IPS-18a (cell line): Measurements from ENCODE around the gene CTIF.

Source experiments
- H3K27ac ChIP-seq: one replicate; pipeline ENCODE4 v1.5.1; 2013; ENCODE audit warnings: low read length
- H3K27me3 ChIP-seq: one replicate; pipeline ENCODE4 v1.6.1; 2013; ENCODE audit warnings: mild to moderate bottlenecking, low read length; ENCODE audit not compliant: control insufficient read depth, insufficient read depth
- H3K36me3 ChIP-seq: one replicate; pipeline ENCODE4 v1.6.1; 2013; ENCODE audit warnings: low read depth, low read length; ENCODE audit not compliant: control insufficient read depth
- H3K4me1 ChIP-seq: one replicate; pipeline ENCODE4 v1.6.1; 2013; ENCODE audit warnings: low read depth, low read length; ENCODE audit not compliant: control insufficient read depth
- H3K4me3 ChIP-seq: one replicate; pipeline ENCODE4 v1.5.1; 2013; ENCODE audit warnings: low read length
- H3K9ac ChIP-seq: one replicate; pipeline ENCODE4 v1.6.1; 2013; ENCODE audit warnings: mild to moderate bottlenecking, low read length, moderate library complexity
- H3K9me3 ChIP-seq: one replicate; pipeline ENCODE4 v1.6.1; 2013; ENCODE audit warnings: low read depth, low read length; ENCODE audit not compliant: control insufficient read depth

The CTIF gene

DNA sequence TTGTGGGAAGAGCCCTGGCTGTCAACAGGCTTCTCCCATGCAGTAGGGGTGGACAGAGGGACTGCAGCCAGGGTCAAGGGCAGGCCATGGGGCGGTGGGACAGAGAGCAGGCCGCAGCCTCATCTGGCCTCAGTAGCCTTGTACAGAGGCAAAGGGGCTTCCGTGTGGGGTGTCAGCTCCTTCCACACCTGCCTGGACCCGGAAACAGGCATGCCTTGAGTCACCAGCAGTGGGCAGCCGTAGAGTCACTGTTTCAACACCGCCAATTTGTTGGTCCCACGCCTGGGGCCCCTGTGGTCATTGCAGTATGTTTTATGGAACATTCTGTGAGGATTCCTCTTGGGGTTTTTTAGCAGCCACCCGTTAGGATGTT lies 238.9 kb downstream of the CTIF start:
- Histone ChIP-seq H3K9me3 (no peaks in the 10 kb centered on the region), H3K4me1 (no peaks in the 10 kb centered on the region), H3K27ac (no peak overlapping the region), H3K4me3 (no peak overlapping the region), H3K9ac (no peak overlapping the region), H3K36me3 (no peaks in the 10 kb centered on the region), H3K27me3 (no peaks in the 10 kb centered on the region)

- Histone ChIP-seq H3K9ac (no peak overlapping the region), H3K27me3 (no peaks in the 10 kb centered on the region), H3K27ac (no peak overlapping the region), H3K4me3 (no peak overlapping the region), H3K9me3 (no peaks in the 10 kb centered on the region), H3K36me3 (no peaks in the 10 kb centered on the region), H3K4me1 (no peaks in the 10 kb centered on the region)
Measured at GRCh38 chr18:48778344-48779011, 239.6 kb downstream of the CTIF start.

GRCh38 chr18:48779462-48779861 lies 240.6 kb downstream of the CTIF start:
- Histone ChIP-seq H3K27ac (no peak overlapping the region), H3K4me1 (no peaks in the 10 kb centered on the region)

DNA sequence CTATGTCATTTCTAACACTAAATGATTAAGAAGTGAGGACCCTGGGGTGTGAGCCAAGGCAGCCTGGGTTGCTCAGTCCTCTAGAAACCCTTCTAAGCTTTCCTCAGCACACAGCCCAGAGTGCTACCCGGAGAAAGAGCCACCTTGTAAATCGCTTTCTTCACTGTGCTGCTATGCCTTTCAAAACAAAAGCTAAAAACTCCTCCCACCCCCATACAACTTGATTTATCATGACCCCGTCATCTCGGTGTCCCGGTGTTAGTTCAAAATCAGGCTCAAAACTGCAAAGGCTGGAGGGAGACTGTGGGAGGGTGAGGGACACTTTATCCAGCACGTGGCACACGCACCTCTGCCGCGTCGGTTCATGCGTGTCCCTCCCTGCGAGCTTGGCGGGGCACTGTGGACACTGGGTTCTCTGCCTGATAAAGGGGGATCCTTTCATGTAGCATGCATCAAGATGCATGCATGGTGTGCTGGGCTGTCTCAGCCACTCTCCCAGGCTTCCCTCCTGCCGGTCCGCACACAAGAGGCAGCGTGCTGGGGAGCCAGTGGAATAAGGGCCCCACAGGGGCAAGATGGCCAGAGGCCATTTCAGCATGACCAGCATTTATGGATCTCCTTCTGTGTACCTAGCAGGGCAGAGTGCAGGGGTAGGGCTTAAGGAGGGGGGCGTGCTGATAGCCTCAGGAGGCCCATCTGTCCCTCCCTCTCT lies 241.5 kb downstream of the CTIF start:
- Histone ChIP-seq H3K27ac (no peak overlapping the region), H3K9ac (no peak overlapping the region), H3K36me3 (no peaks in the 10 kb centered on the region), H3K4me3 (no peak overlapping the region), H3K4me1 (no peaks in the 10 kb centered on the region), H3K27me3 (no peaks in the 10 kb centered on the region), H3K9me3 (no peaks in the 10 kb centered on the region)

More at GRCh38 chr18:48779462-48779861, 240.6 kb downstream of the CTIF start:
- Histone ChIP-seq H3K4me3 (no peak overlapping the region), H3K9ac (no peak overlapping the region), H3K27me3 (no peaks in the 10 kb centered on the region), H3K9me3 (no peaks in the 10 kb centered on the region), H3K36me3 (no peaks in the 10 kb centered on the region)

- Histone ChIP-seq H3K4me3 (no peak overlapping the region), H3K9ac (no peak overlapping the region), H3K36me3 (no peaks in the 10 kb centered on the region), H3K9me3 (no peaks in the 10 kb centered on the region), H3K4me1 (no peaks in the 10 kb centered on the region), H3K27me3 (no peaks in the 10 kb centered on the region), H3K27ac (no peak overlapping the region)
Measured at GRCh38 chr18:48780913-48781162, 242.0 kb downstream of the CTIF start.

- no peaks in the 10 kb centered on the region for H3K27me3 ChIP-seq
- no peak overlapping the region for H3K9ac ChIP-seq
- no peaks in the 10 kb centered on the region for H3K9me3 ChIP-seq
- H3K4me3 ChIP-seq: no peak overlapping the region
- no peaks in the 10 kb centered on the region for H3K4me1 ChIP-seq
- no peaks in the 10 kb centered on the region for H3K36me3 ChIP-seq
- H3K27ac ChIP-seq: no peak overlapping the region
Measured at GRCh38 chr18:48781163-48781987, 242.5 kb downstream of the CTIF start.

- no peak overlapping the region for H3K27ac ChIP-seq
- no peaks in the 10 kb centered on the region for H3K27me3 ChIP-seq
- H3K4me3 ChIP-seq: no peak overlapping the region
- no peaks in the 10 kb centered on the region for H3K4me1 ChIP-seq
- no peaks in the 10 kb centered on the region for H3K9me3 ChIP-seq
- H3K36me3 ChIP-seq: no peaks in the 10 kb centered on the region
- no peak overlapping the region for H3K9ac ChIP-seq
Measured at GRCh38 chr18:48781988-48782363, 243.1 kb downstream of the CTIF start.

GRCh38 chr18:48782381-48782861 lies 243.6 kb downstream of the CTIF start:
- Histone ChIP-seq H3K27me3 (no peaks in the 10 kb centered on the region), H3K4me1 (no peaks in the 10 kb centered on the region), H3K36me3 (no peaks in the 10 kb centered on the region), H3K27ac (no peak overlapping the region), H3K9ac (no peak overlapping the region), H3K4me3 (no peak overlapping the region), H3K9me3 (no peaks in the 10 kb centered on the region)

GRCh38 chr18:48783616-48784520 lies 245.0 kb downstream of the CTIF start:
- H3K36me3 ChIP-seq: no peaks in the 10 kb centered on the region
- H3K9me3 ChIP-seq: no peaks in the 10 kb centered on the region
- no peaks in the 10 kb centered on the region for H3K4me1 ChIP-seq
- H3K27me3 ChIP-seq: no peaks in the 10 kb centered on the region
- H3K4me3 ChIP-seq: no peak overlapping the region
- no peak overlapping the region for H3K9ac ChIP-seq
- H3K27ac ChIP-seq: no peak overlapping the region

- Histone ChIP-seq H3K4me3 (no peak overlapping the region), H3K4me1 (no peaks in the 10 kb centered on the region), H3K27ac (no peak overlapping the region), H3K27me3 (no peaks in the 10 kb centered on the region), H3K9me3 (no peaks in the 10 kb centered on the region), H3K9ac (no peak overlapping the region), H3K36me3 (no peaks in the 10 kb centered on the region)
Measured at GRCh38 chr18:48784656-48785055, 245.8 kb downstream of the CTIF start.

DNA sequence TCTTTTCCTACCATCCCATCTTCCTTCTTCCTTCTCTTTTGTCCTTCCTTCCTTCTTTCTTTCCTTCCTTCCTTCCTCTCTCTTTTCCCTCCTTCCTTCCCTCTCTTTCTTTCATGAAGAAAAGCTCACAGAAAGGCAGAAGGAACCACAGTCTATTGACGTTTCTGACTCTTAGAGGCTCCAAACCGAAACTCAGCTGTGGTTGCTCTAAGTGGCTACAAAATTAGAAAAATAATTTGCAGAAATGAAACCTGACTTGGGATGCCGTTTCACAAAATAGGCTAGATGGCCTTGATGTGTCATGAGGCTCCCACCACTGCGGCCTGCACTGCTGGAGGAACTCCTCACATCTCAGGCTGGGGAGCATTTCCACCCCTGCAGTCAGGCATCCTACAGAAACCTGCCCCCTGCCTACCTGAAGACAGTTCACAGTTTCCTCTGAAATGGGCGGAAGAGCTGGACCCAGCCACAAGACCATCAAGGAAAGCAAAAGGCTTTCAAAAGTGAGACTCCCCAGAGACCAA lies 246.3 kb downstream of the CTIF start:
- Histone ChIP-seq H3K9me3 (no peaks in the 10 kb centered on the region), H3K4me1 (no peaks in the 10 kb centered on the region), H3K36me3 (no peaks in the 10 kb centered on the region), H3K27ac (no peak overlapping the region), H3K4me3 (no peak overlapping the region), H3K27me3 (no peaks in the 10 kb centered on the region), H3K9ac (no peak overlapping the region)
